HG03432 (cell line): ENCODE data around the gene CBARP.

Source experiments
- ATAC-seq: cut with Tn5 transposase; IDR thresholded peaks from one replicate; pipeline ENCODE4 v1.9.1; 2021; ENCODE audit warnings: mild to moderate bottlenecking, moderate library complexity; ENCODE audit not compliant: unreplicated experiment

The CBARP gene

GRCh38 chr19:1264801-1265614 is 27.2 kb upstream of the CBARP start:
- ATAC-seq, result no peak

GRCh38 chr19:1263188-1263587 is 25.4 kb upstream of the CBARP start:
- no peak for ATAC-seq

GRCh38 chr19:1262623-1263123 is 24.9 kb upstream of the CBARP start:
- ATAC-seq, result no peak

GRCh38 chr19:1261798-1262622 is 24.2 kb upstream of the CBARP start:
- no peak for ATAC-seq

GRCh38 chr19:1261538-1261797 is 23.7 kb upstream of the CBARP start:
- no peak for ATAC-seq

GRCh38 chr19:1260749-1261537 is 23.1 kb upstream of the CBARP start:
- ATAC-seq, result peak; percentile 50

- ATAC-seq, result peak; percentile 4
Measured at GRCh38 chr19:1259876-1260748, 22.3 kb upstream of the CBARP start.

GRCh38 chr19:1259206-1259875 is 21.5 kb upstream of the CBARP start:
- no peak for ATAC-seq

- ATAC-seq, result no peak
Measured at GRCh38 chr19:1258707-1259205, 21.0 kb upstream of the CBARP start.

GRCh38 chr19:1258163-1258492 is 20.3 kb upstream of the CBARP start:
- ATAC-seq, result no peak

- no peak for ATAC-seq
Measured at GRCh38 chr19:1257475-1258162, 19.8 kb upstream of the CBARP start.

- ATAC-seq, result no peak
Measured at GRCh38 chr19:1256646-1257474, 19.1 kb upstream of the CBARP start.

GRCh38 chr19:1255186-1256161 is 17.7 kb upstream of the CBARP start:
- ATAC-seq, result no peak

GRCh38 chr19:1254530-1255185 is 16.9 kb upstream of the CBARP start:
- no peak for ATAC-seq

GRCh38 chr19:1254081-1254527 is 16.3 kb upstream of the CBARP start:
- no peak for ATAC-seq

- ATAC-seq, result no peak
Measured at GRCh38 chr19:1253514-1254080, 15.8 kb upstream of the CBARP start.
